KMS-11 (cell line): Measurements from ENCODE around the gene ADAMTS17.
"Not testable (repeated sequence)": the region's sequence is repeated elsewhere in the genome, so short reads cannot be mapped to it uniquely, and the experiment has no call there.

ENCODE experiments used
- H2AFZ ChIP-seq: fragments of 200-600 bp; sonication (generic); 2 replicates; pipeline ENCODE4 v1.6.1; 2016; ENCODE audit warnings: antibody characterized with exemption, mixed run types, low read depth
- H3K27ac ChIP-seq: fragments of 200-600 bp; sonication (generic); 2 replicates; pipeline ENCODE4 v1.6.1; 2016; ENCODE audit warnings: mild to moderate bottlenecking, mixed run types
- H3K27me3 ChIP-seq: fragments of 200-600 bp; sonication (generic); 2 replicates; pipeline ENCODE4 v1.6.1; 2017; ENCODE audit warnings: mild to moderate bottlenecking, low read depth, mixed run types, moderate library complexity; ENCODE audit not compliant: insufficient read depth
- H3K36me3 ChIP-seq: fragments of 200-600 bp; sonication (generic); 2 replicates; pipeline ENCODE4 v1.6.1; 2017; ENCODE audit warnings: mild to moderate bottlenecking, mixed run types; ENCODE audit not compliant: insufficient read depth
- H3K4me1 ChIP-seq: fragments of 200-600 bp; sonication (generic); 2 replicates; pipeline ENCODE4 v1.6.1; 2016; ENCODE audit warnings: mild to moderate bottlenecking, low read depth, mixed run types; ENCODE audit not compliant: poor library complexity, severe bottlenecking
- H3K4me2 ChIP-seq: fragments of 200-600 bp; sonication (generic); 2 replicates; pipeline ENCODE4 v1.7.0; 2016; ENCODE audit warnings: mild to moderate bottlenecking, mixed run types
- H3K4me3 ChIP-seq: fragments of 200-600 bp; sonication (generic); IDR thresholded peaks from 2 replicates; pipeline ENCODE4 v1.6.1; 2017; ENCODE audit warnings: low read depth, low read length, mixed read lengths; ENCODE audit not compliant: insufficient read depth
- H3K79me2 ChIP-seq: fragments of 200-600 bp; sonication (generic); 2 replicates; pipeline ENCODE4 v1.6.1; 2016; ENCODE audit warnings: low read depth, mixed run types; ENCODE audit not compliant: insufficient read depth
- H3K9ac ChIP-seq: fragments of 200-600 bp; sonication (generic); 2 replicates; pipeline ENCODE4 v1.6.1; 2016; ENCODE audit warnings: mild to moderate bottlenecking, mixed run types
- H4K20me1 ChIP-seq: fragments of 200-600 bp; sonication (generic); 2 replicates; pipeline ENCODE4 v1.6.1; 2016; ENCODE audit warnings: mild to moderate bottlenecking, mixed run types; ENCODE audit not compliant: insufficient read depth
- CTCF ChIP-seq: fragments of 200-600 bp; sonication (generic); conservative IDR thresholded peaks from 2 replicates; pipeline ENCODE4 v1.6.1; 2017; ENCODE audit warnings: low read depth, mild to moderate bottlenecking, antibody characterized with exemption, low read length, moderate library complexity, mixed read lengths

ADAMTS17 gene

GRCh38 chr15:99980752-99981151 is 361.0 kb downstream of the ADAMTS17 start:
- Histone ChIP-seq H3K27me3 (no peaks in the 10 kb centered on the region), H3K4me1 (no peaks in the 10 kb centered on the region), H4K20me1 (no peaks in the 10 kb centered on the region), H3K4me3 (no peak overlapping the region), H3K9ac (no peak overlapping the region), H3K79me2 (no peaks in the 10 kb centered on the region), H3K36me3 (no peaks in the 10 kb centered on the region), H2AFZ (no peak overlapping the region), H3K4me2 (no peak overlapping the region), H3K27ac (no peak overlapping the region)
- TF ChIP-seq CTCF = no peak

DNA sequence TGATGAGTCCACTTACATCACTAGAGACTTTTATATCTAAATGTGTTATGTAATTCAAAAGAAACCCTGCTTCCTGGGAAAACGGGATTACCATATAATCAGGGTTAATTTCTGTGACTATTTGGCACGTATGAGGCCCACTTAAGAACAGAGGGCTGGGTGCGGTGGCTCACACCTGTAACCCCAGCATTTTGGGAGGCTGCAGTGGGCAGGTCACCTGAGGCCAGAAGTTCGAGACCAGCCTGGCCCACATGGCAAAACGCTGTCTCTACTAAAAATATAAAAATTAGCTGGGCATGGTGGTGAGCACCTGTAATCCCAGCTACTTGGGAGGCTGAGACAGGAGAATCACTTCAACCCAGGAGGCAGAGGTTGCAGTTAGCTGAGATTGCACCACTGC is 361.9 kb downstream of the ADAMTS17 start:
- not testable (repeated sequence) for H3K4me1 ChIP-seq, H3K36me3 ChIP-seq, H3K27me3 ChIP-seq, H3K4me3 ChIP-seq, H3K4me2 ChIP-seq, H4K20me1 ChIP-seq, H3K79me2 ChIP-seq, H3K27ac ChIP-seq, H3K9ac ChIP-seq, H2AFZ ChIP-seq

DNA sequence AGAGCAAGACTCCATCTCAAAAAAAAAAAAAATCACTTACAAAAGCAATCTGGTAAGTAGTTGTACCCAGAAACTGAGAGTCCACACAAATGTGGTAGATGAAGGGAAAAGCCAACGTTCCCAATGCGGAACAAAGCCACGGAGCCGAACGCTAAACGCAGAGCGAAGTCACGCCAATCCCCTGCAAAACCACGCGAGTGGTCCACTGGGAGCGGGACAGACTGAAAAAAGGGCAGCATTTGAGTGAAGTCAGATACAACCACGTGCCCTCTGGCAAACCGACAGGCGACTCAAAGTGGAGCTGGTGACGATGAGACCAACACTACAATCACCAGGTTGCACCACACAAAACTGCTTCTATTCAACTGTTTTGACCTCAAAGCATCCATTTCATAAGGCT is 362.4 kb downstream of the ADAMTS17 start:
- H3K9ac ChIP-seq = no peak overlapping the region

DNA sequence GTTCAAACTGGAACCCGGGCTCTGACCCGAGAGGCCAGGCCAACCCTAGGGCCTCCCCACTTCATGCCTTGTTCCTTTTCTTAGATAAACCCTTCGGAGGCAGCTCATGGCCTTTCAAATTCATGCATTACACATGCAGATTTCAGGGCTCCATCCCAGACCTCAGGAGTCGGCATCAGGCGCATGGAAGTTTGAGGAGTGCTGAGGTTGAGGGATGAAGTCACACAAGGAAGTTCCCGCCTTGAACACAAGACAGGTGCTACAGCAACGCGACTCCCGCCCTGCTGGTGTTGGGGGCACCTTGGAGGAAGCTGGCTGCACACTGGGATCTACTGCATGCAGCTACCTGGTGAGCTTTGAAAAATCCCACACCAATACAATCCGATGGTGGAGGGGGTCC is 363.3 kb downstream of the ADAMTS17 start:
- Histone ChIP-seq H2AFZ (no peak overlapping the region), H3K9ac (no peak overlapping the region), H3K4me2 (no peak overlapping the region), H3K27me3 (no peaks in the 10 kb centered on the region), H4K20me1 (no peaks in the 10 kb centered on the region), H3K4me1 (no peaks in the 10 kb centered on the region), H3K4me3 (no peak overlapping the region), H3K27ac (no peak overlapping the region), H3K79me2 (no peaks in the 10 kb centered on the region), H3K36me3 (no peaks in the 10 kb centered on the region)
- no peak for TF ChIP-seq CTCF

More for the DNA sequence above, 362.4 kb downstream of the ADAMTS17 start:
- Histone ChIP-seq H3K27ac (no peak overlapping the region), H3K36me3 (no peaks in the 10 kb centered on the region), H3K4me2 (no peak overlapping the region), H3K27me3 (no peaks in the 10 kb centered on the region), H4K20me1 (no peaks in the 10 kb centered on the region), H3K79me2 (no peaks in the 10 kb centered on the region), H2AFZ (no peak overlapping the region), H3K4me3 (no peak overlapping the region), H3K4me1 (no peaks in the 10 kb centered on the region)
- no peak for TF ChIP-seq CTCF

DNA sequence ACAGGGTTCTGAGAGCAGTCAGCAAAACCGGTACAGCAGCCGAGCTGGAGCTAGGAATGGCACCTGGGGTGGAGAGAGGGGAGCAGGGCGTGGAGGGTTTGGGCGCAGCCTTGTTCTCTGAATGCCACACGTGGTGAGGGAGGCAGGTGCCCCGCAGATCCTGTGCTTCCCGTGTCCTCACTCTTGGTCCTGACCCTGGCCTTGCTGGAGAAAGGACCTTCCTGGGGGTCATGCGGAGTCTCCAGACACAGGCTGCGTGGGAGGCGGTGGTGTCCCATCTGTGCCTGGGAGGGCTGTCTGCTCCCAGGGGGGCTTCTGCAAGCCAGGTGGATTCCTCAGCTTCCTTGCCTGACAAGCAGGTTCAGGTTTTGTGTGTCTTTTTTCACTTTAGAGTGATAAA is 363.8 kb downstream of the ADAMTS17 start:
- Histone ChIP-seq H3K79me2 (no peaks in the 10 kb centered on the region), H3K4me3 (no peak overlapping the region), H4K20me1 (no peaks in the 10 kb centered on the region), H3K27ac (no peak overlapping the region), H3K36me3 (no peaks in the 10 kb centered on the region), H3K4me2 (no peak overlapping the region), H3K27me3 (no peaks in the 10 kb centered on the region), H3K9ac (no peak overlapping the region), H3K4me1 (no peaks in the 10 kb centered on the region), H2AFZ (no peak overlapping the region)
- no peak for TF ChIP-seq CTCF
